ENCODE results near the gene MRPS7.
"Not testable (repeated sequence)": the region's sequence is repeated elsewhere in the genome, so short reads cannot be mapped to it uniquely, and the experiment has no call there.

Gene MRPS7

DNA sequence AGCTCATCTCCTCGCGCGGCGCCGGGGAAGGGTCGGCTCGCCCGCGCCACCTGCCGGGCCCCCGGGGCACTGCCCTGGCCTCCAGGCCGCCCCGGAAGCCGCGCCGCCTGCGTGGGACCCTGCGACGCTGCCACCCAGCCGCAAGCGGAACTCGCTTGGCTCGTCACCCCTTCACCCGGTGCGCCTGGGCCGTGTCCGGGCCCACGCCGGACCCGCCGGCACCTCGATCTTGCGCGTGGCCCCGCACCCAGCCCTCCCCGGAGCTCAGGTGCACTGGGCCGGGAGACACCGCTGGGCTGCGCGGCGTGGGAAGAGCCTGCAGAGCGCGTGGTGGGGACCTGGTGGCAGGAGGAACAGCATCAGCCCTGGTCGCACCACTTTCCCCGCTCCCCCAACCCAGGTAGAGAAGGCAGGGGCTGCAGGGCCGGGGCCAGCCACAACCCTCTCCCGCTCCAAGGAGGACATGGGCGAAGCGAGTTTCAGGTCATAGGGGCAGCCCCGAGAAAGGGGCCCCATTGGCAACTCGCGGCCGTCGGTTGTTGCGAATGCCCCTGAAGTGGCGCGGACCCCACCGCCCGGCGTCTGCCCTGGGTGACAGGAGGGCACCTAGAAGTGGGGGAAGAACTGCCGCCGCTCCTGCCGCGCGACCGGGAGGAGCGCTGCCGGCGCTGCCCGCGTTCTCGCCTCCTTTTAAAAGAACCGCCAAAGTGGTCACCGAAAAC lies 9.7 kb downstream of the MRPS7 start:
- DNase-seq (ENCODE audit: low read depth, low spot score), result no peak

DNA sequence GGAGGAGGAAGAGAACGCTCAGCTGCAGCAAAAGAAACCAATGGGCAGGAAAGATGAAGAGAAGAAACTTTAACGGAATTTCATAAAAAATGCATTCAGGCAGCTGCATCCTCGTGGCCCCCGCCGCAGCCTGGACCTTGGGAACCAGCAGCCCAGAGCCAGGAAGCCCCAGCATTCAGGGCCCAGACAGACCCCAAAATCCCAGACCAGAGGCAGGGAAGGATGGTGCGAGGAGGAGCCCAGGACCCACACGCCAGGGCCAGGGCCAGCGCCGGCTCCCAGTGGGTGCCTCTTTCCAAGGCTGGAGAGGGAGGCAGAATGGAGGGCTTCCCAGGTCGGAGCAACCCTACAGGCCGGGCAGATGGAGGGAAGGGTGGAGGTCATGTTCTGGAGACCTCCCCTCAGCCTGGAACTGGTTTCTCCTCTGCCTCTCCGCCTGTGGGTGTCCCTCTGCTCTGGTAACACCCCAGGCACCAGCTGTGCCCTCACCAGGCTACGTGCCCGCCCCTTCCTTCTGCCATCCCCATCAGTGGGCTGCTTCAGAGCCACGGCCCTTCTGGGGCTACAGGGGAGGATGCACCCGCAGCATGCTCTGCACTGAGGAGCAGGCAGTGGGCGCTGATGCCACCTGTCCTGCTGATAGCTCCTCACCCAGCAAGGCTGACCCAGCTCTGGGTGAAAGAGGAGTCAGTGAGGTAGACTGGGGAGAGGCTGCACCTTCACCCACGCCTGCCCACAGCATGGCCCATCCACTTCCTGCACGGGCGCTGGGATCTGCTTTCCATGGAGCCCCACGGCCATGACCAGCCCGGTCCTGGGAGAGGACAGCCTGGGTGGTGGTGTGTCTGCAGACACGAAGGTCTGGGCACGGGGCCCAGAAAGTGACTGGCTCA lies 10.5 kb downstream of the MRPS7 start:
- DNase-seq (ENCODE audit: low read depth, low spot score), result no peak

DNA sequence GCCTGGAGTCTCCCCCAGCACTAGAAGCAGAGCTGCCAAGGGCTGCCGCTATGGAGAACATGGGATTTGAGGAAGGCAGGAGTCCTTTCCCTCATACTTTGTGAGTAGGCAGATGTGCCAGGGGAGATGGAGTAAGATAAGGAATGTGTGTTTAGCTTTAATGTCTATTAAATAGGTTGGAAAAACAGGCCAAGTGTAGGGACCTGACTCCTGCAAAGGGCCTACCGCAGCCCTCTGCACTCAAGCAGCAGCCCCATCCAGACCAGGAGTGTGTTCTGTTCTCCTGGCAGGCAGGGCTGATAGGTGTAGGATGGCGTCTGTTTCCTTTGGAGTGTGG lies 11.1 kb downstream of the MRPS7 start:
- no peak for DNase-seq (ENCODE audit: low read depth, low spot score)

DNA sequence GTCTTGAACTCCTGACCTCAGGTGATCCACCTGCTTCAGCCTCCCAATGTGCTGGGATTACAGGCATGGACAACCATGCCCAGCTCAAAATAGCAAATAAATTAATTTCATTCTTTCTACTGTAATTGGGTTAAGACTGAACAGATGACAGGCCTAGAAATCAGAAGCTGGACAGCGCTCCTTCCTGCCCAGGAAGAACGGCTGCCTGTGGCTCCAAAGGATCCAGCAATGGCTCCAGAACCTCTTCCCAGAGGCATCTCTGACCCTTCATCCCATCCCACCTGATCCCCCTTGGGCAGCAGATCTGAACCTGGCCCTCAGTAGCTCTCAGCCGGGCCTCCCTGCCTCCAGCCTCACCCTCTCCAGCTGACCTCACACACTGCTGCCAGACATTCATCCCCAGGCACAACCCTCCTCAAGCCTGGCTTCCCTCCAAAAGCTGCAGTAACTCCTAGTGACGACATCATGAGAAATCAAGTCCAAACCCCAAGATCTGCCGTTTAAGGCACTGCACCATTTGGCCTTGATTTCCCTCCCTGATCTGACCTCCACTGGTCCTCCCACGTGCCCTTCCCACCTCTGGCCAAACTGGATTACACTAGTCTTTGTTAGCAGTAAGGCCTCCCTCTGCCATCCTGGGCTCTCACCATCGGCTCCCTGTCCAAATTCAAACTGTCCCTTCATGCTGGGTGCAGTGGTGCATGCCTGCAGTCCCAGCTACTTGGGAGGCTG lies 12.5 kb downstream of the MRPS7 start:
- DNase-seq (ENCODE audit: low read depth, low spot score), result no peak

DNA sequence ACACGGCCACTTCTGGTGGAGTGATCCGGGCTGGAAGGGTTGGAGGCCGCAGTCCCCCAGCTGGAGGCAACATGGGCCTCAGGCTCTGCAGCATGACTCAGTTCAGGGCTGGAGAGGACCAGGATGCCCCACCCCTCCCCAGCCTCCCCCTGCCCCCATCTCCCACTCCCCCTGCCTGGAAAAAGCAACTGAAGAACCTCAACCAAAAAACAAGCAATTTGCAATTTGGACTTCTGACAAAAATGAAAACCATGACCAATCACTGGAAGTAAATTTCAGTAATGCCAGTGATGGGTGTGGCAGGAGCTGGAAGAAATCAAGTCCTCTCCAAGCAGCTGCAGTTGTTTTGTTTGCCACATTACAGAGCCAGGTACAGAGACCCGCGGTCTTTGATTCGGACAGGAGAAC lies 16.0 kb downstream of the MRPS7 start:
- no peak for DNase-seq (ENCODE audit: low read depth, low spot score)

DNA sequence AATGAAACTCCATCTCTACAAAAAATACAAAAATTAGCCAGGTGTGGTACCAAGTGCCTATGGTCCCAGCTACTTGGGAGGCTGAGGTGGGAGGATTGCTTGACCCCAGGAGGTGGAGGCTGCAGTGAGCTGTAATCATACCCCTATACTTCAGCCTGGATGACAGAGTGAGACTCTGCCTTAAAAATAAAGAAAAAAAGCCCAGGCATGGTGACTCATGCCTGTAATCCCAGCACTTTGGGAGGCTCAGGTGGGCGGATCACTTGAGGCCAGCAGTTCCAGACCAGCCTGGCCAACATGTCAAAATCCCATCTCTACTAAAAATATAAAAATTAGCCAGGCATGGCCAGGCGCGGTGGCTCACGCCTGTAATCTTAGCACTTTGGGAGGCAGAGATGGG lies 18.5 kb downstream of the MRPS7 start:
- DNase-seq (ENCODE audit: low read depth, low spot score), result not testable (repeated sequence)

DNA sequence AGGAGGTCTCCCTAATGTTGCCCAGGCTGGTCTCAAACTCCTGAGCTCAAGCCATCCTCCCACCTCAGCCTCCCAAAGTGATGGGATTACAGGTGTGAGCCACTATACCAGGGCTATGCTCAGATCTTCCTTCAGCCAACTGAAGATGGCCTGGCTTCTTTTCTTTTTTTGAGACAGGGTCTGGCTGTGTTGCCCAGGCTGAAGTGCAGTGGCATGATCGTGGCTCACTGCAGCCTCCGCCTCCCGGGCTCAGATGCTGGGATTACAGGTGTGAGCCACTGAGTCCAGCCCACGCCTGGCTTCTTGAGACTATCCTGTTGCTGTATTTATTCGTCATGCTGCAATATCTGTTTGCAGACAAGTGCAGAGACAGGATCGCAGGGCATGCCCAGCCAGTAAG lies 23.4 kb downstream of the MRPS7 start:
- no peak for DNase-seq (ENCODE audit: low read depth, low spot score)

DNA sequence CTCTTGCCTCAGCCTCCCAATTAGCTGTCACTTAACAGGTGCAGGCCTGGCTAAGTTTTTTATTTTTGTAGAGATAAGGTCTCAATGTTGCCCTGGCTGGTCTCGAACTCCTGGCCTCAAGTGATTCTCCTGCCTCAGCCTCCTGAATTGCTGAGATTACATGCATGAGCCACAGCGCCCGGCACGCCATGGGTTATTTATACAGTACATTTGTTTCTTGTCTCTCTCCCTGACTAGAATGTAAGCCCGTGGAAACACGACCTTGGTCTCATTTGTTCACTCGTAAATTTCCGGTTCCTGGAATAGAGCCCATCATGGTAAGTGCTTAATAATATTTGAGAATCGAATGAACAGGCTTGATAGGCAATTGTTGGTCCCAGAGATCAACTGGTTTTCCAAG lies 25.5 kb downstream of the MRPS7 start:
- DNase-seq (ENCODE audit: low read depth, low spot score), result no peak

DNA sequence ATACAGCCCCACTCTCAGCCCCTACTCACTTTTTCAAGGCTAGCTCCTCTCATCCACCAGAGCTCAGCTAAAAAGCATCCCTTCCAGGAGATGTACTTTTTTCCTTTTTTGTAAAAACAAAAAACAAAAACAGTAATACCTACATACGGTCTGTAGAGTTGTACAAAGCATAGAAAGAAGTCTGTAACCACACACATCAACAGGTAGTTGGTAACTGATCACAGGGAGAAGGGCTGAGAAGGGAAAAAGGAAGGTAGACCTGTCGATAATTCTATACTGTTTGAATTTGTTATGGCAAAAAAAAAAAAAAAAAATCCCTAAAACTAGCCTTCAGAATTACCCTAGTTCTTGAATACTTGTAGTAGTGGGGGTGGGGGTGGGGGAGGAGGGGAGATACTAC lies 26.7 kb downstream of the MRPS7 start:
- no peak for DNase-seq (ENCODE audit: low read depth, low spot score)

DNA sequence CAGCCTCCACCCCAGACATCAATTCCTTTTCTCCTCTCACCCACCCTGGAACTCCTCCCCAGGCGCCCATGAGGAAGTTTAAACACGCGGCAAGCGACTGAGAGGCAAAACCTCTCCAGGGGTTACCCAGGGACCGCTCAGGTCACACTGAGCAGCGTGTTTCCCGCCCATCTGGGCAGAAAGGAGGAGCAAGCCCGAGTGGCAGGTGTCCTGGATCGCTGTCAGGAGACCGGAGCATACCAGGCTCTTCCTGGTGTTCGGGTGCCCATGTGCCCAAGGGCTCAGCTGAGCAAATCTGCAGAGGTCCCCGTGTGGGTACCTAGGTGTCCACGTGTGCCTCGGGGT lies 27.1 kb downstream of the MRPS7 start:
- no peak for DNase-seq (ENCODE audit: low read depth, low spot score)

DNA sequence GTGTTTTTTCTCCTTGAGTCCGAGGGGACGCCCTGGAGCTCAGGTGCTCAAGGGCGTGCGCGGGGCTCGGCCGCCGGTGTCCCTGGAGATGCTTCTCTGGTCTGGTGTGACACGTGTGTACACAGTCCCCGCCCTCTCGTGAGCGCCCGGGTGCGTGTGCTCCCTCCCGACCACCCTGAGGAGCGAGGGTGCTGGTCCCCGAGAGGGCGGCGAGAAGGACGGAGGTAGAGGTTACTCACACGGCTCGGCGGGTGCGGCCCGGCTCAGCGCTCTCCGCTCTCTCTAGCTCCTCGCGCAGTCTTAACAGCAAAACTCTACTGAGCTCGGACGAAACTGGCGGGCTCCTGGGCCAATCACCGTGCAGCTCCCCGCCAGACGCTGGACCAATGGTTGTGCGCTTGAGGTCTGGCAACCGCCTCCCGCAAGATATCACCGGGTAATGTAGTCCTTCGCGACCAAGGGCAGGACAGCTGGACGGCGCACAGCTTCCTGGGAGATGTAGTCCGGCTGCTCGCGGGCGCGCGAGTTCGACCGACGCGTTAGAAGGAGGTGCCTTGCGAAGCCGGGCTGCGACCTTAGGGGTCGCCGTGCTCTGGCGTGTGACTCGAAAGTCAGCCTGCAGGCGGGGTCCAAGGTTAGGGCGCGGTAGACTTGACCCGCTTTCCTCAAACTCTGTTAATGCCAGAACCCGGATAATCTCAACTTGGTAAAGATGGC lies 27.6 kb downstream of the MRPS7 start, which contains the start of gene SLC25A19:
Gene SLC25A19, minus strand, starts transcription at position 319 of the 717 bp plus-strand sequence. CDS start 2,669 bp downstream, outside the sequence.
- DNase-seq (ENCODE audit: low read depth, low spot score), result peak; percentile 98

DNA sequence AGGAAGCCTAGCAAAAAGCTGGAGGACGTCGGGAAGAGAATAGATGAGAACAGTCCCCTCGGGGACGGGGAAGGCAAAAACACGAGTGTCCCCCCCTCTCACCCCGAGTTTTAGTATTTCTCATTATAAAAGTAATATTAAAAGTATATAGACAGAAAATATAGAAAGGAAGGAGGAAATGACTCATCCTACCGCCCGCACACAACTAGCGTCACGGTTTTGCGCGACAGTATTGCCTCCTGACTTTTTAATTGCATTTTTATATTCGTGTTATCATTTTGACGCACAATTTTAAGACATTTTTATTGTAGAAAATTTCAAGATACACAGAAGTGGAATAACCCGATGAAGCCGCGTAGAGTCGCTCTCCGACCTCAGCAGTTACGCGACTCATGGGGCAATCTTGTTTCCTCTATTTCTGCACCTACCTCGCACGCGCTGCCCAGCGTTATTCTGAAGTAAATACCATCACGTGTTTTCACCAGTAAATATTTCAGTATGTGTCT lies 28.2 kb downstream of the MRPS7 start:
- DNase-seq (ENCODE audit: low read depth, low spot score), result no peak

DNA sequence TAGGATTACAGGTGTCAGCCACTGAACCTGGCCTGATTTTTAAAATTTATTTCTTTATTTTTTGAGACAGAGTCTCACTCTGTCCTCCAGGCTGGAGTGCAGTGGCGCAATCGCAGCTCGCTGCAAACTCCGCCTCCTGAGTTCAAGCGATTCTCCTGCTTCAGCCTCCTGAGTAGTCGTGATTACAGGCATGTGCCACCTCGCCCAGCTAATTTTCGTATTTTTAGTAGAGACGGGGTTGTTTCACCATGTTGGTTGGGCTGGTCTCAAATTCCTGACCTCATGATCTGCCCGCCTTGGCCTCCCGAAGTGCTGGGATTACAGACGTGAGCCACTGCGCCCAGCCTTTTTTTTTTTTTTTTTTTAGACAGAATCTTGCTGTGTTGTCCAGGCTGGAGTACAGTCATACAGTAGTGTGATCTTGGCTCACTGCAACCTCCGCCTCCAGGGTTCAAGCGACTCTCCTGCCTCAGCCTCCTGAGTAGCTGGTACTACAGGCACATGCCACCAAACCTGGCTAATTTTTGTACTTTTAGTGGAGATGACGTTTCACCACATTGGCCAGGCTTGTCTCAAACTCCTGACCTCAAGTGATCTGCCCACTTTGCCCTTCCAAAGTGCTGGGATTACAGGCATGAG lies 31.2 kb downstream of the MRPS7 start:
- DNase-seq (ENCODE audit: low read depth, low spot score), result not testable (repeated sequence)

DNA sequence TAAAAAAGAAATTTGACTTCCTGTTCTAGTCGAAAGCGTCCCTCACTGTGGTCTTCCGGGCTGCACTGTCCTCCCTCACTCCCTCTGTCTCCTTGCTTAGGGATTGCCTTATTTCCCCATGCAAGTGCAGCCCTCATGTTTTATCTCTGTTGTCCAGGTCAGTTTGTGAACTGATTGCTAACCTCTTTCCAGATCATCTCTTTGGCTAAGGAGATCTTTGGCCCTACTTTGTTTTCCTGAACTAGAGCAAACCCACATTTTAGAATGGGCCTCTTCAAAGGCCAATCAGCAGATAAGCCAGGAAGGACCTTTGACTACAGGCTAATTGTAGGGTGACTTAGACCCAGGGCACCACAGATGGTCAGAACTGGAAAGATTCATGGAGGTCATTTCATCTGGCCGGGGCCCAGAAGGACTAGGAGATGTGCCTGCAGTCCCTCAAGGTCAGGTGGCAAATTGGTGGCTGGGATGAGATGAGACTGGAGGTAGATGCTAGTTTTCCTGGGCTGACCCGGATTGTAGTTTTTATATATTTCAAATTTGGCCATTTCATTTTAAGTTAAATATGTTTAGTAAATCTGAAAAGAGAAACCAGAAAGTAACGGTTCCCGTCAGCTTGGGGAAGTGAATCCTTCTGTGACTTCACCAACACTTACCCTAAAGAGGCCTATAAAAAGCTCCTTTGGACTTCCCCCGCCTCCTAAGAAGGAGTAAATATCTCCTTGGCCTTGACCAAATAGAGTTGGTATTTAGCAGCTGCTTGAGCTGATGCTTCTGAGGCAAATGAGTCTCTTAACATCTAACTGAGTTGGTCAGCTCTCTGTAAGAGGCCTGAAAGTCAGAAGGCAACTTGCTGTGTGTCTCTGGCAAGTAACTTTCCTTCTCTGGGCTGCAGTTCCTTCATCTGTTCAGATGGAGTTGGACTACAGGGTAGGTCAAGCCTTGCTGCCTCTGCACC lies 33.8 kb downstream of the MRPS7 start:
- no peak for DNase-seq (ENCODE audit: low read depth, low spot score)

DNA sequence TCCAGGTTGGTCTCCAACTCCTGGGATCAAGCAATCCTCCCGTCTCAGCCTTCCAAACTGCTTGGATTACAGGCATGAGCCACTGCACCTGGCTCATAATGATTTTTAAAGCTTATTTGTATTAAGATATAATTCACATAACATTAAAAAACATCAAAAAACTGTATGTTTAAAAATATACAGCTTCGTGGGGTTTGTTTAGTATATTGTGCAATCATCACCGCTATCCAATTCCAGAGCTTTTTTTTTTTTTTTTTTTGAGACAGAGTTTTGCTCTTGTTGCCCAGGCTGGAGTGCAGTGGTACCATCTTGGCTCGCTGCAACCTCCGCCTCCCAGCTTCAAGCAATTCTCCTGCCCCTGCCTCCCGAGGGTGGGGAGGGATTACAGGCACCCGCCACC lies 38.6 kb downstream of the MRPS7 start:
- no peak for DNase-seq (ENCODE audit: low read depth, low spot score)

DNA sequence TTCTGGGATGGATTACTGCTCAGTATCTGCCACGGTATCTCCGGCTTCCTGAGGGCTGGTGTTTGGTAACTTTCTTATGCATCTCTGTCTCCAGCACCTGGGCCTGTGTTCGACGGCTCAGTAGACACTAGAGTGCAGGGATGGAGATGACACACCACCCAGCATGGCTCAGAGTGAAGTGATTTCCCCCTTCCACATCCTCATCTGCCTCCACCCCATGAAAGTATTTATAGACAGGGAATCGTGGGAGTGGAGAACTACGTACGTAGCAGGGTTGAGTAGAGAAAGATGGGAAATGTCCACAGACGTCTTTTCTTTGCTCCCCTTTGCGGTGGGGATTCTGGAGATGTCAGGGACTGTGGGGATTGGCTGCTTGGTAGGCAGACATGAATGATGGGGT lies 39.4 kb downstream of the MRPS7 start:
- DNase-seq (ENCODE audit: low read depth, low spot score), result no peak

DNA sequence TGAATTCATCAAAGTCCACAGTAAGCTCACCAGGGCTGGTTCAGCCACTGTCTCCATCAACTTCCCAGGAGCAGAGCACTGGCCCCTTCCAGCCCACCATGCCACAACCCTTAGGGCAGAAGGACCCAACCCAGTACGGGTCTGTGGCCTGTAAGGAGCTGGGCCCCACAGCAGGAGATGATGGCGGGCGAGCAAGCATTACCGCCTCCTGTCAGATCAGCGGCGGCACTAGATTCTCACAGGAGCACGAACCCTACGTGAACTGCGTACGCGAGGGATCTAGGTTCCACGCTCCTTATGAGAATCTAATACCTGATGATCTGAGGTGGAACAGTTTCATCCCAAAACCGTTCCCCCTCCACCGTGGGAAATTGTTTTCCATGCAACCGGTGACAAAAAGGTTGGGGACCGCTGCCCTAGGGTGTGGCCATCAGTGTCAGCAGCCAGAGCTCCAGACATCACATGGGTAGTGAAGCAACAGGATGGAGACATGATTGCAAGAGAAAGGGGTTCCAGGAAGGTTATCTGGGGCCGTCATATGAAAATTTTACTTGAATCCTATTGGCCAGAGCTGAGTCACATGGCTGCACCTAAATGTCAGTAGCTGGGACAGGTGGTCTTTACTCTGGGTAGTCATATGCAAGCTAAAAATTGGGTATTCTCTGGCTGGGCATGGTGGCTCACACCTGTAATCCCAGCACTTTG lies 40.0 kb downstream of the MRPS7 start:
- no peak for DNase-seq (ENCODE audit: low read depth, low spot score)

DNA sequence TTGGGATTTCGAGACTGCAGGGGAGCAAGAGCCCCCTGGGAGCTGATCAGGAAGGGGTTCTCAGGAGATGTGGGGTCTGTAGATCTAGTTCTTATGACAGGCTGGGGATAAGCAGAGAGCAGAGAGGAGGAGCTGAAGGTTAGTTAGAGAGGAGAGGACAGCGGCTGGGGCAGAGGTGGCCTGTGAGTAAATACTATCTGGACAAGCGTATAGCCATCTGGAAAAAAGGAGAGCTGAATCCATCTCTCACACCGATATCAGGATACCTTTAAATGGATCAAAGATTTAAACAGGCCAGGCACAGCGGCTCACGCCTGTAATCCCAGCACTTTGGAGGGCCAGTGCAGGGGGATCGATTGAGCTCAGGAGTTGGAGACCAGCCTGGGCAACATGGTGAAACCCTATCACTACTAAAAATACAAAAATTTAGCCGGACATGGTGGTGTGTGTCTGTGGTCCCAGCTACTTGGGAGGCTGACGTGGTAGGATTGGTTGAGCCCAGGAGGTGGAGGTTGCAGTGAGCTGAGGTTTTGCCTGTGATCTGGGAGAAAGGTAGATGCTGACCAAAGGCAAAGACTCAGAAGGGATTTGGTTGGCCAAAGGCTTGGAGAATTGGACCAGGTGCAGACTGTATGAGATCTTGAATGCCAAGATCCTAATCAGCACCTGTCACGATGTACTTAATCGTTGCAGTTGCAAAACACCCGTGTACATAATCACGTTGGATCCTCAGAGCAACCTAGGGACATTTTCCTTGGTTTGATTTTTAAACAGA lies 46.5 kb downstream of the MRPS7 start:
- DNase-seq (ENCODE audit: low read depth, low spot score), result no peak
